ENCODE results near the gene S100A2. TPM values are rescaled to one million over a fixed set of nuclear protein-coding genes. Genes with fewer than 3 reads are reported as not detected.
A peak's percentile ranks its signal among the peaks of the same experiment; 100 is the strongest.
"Not testable (repeated sequence)": the region's sequence is repeated elsewhere in the genome, so short reads cannot be mapped to it uniquely, and the experiment has no call there.

The S100A2 gene
- total RNA-seq, 1 donor from 2014 or later, result 0.51 TPM

DNA sequence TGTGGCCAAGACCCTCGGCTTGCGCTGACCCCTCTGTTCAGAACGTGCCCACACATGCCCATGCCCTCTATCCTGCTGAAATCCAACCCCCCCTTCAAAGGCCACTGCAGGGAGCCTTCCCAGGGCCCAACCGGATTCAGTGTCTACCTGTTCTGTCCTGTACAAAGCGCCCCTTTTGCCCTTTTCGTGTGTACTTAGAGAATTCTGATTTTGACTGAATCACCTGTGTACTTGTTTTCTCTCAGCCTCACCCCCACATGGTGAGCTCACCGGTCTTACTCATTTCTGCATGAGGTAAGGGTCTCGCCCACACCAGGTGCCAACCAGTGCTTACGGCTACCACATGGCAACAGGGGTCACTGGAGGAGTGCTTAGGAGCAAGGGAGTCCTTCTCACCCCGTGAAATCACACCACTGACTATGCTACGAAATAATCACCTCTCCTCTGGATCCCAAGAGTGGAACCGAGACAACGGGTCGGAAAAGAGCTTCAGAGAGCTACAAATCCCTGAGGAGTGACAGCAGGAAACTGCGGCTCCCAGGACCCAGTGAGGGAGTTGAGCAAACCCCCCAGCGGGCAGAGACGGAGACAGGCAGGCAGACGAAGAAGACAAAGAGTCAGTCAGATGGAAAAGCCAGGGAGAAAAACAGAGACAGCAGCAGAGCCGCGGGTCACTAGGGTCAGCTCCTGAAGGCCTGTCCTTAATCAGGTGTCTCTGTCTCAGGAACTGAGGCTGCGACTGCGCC is 2.1 kb upstream of the S100A2 start:
- H3K36me3 Mint-ChIP-seq, result no peaks in the 10 kb centered on the region
- TF ChIP-seq, protein P1, sequence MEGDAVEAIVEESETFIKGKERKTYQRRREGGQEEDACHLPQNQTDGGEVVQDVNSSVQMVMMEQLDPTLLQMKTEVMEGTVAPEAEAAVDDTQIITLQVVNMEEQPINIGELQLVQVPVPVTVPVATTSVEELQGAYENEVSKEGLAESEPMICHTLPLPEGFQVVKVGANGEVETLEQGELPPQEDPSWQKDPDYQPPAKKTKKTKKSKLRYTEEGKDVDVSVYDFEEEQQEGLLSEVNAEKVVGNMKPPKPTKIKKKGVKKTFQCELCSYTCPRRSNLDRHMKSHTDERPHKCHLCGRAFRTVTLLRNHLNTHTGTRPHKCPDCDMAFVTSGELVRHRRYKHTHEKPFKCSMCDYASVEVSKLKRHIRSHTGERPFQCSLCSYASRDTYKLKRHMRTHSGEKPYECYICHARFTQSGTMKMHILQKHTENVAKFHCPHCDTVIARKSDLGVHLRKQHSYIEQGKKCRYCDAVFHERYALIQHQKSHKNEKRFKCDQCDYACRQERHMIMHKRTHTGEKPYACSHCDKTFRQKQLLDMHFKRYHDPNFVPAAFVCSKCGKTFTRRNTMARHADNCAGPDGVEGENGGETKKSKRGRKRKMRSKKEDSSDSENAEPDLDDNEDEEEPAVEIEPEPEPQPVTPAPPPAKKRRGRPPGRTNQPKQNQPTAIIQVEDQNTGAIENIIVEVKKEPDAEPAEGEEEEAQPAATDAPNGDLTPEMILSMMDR (IDR thresholded peaks at IDR 0.05; ENCODE audit: unreplicated experiment), result no peak
- H3K27me3 Mint-ChIP-seq (ENCODE audit: low read depth), result no peaks in the 10 kb centered on the region
- peak overlapping the region; percentile 37 for H3K4me3 Mint-ChIP-seq
- no peak for DNase-seq (ENCODE audit: low spot score in 2 of 2, unreplicated experiment in 2 of 2)
- peak overlapping the region; percentile 96 for H3K27ac Mint-ChIP-seq
- H3K4me1 Mint-ChIP-seq, result peaks cover 54% of the 10 kb centered on the region
- no peaks in the 10 kb centered on the region for H3K9me3 Mint-ChIP-seq

DNA sequence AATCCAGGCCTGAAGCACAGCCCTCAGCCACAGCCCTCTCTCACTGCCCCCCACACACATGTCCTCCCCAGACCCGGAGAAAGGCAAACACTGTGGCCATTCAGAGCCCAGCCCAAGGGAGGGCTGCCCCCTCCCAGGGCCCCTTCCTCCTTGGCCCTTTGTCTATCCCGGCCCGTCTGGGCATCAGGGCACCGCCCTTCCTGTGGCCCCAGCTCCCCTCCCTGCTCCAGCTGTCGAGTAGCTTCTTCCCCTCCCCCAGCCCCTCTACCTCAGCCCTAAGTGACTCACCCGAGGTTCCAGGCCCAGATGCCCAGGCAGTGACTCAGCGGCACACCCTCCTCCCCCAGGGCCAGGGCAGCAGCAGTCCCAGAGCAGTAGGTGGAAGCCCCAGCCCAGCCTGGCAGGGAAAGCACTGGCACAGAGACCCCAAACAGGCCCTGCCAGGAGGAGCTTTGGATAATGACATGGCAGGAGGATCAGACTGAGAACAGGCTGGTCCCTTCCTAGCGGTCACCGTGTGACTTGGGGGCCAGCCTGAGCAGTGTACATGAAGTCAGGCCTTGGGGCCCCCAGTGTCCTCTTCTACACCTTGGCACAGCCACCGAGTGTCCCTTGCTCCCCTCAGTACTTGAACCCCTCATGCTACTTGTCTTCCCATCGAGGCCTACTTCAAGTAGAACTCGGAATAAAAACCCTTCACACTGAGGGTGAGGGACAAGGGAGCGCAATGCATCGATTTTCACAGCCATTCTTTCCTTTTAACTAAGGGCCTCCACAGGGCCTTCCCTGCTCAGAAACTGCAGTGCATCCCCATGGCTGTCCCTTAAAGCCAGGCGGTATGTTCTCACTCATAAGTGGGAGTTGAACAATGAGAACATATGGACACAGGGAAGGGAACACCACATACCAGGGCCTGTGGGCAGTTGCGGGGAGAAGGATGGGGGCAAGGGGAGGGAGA is 1.0 kb upstream of the S100A2 start:
- TF ChIP-seq, protein P1 (IDR thresholded peaks at IDR 0.05; ENCODE audit: unreplicated experiment), result no peak
- H3K4me3 Mint-ChIP-seq, result no peak overlapping the region
- H3K27ac Mint-ChIP-seq, result peak overlapping the region; percentile 97
- no peaks in the 10 kb centered on the region for H3K9me3 Mint-ChIP-seq
- H3K36me3 Mint-ChIP-seq, result no peaks in the 10 kb centered on the region
- peak; percentile 43 to 66 for DNase-seq (ENCODE audit: low spot score in 2 of 2, unreplicated experiment in 2 of 2)
- peaks cover 53% of the 10 kb centered on the region for H3K4me1 Mint-ChIP-seq
- H3K27me3 Mint-ChIP-seq (ENCODE audit: low read depth), result no peaks in the 10 kb centered on the region

DNA sequence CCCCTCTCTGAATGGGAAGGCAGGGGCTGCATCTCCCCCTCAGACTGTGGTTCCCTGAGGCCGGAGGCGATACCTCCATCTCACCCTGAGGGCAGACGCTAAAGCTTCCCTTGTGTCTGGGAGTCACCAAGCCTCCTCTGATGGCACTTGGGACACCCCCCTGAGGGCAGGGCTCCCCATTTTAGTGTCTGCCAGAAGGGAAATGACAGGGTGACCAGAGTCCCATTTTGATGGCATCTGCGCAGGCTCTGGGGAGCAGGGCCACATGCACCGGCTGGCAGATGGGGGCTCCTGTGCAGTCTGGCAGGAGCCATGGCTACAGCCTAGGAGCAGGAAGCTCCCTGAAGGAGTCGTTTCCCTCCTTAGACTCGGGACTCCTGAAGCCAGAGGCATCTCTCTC is 1.7 kb downstream of the S100A2 start:
- TF ChIP-seq, protein P1 (IDR thresholded peaks at IDR 0.05; ENCODE audit: unreplicated experiment), result no peak
- no peak overlapping the region for H3K27ac Mint-ChIP-seq
- H3K9me3 Mint-ChIP-seq, result no peaks in the 10 kb centered on the region
- peaks cover 45% of the 10 kb centered on the region for H3K4me1 Mint-ChIP-seq
- H3K36me3 Mint-ChIP-seq, result no peaks in the 10 kb centered on the region
- no peak for DNase-seq (ENCODE audit: low spot score in 2 of 2, unreplicated experiment in 2 of 2)
- H3K27me3 Mint-ChIP-seq (ENCODE audit: low read depth), result no peaks in the 10 kb centered on the region
- no peak overlapping the region for H3K4me3 Mint-ChIP-seq

DNA sequence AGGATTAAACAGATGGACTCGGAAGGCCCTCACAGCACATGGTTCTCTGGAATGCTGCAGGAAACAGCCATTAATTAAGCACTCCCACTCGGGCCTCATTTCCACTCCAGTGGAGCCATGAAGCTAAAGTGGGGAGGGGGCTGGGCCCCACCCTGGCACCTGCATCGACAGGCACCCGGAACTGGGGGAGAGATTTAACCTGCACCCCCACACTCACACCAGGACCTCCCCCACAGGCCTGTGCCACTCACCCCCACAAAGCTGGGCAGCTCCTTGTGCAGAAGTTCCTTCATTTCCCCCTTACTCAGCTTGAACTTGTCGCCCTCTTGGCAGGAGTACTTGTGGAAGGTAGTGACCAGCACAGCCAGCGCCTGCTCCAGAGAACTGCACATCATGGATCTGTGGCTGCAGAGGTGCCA is 2.2 kb downstream of the S100A2 start:
- DNase-seq (ENCODE audit: low spot score in 2 of 2, unreplicated experiment in 2 of 2), result no peak
- Mint-ChIP-seq H3K4me1 (peaks cover 40% of the 10 kb centered on the region), H3K27me3 (ENCODE audit: low read depth) (no peaks in the 10 kb centered on the region), H3K4me3 (no peak overlapping the region), H3K9me3 (no peaks in the 10 kb centered on the region), H3K27ac (no peak overlapping the region), H3K36me3 (no peaks in the 10 kb centered on the region)
- TF ChIP-seq, protein P1 (IDR thresholded peaks at IDR 0.05; ENCODE audit: unreplicated experiment), result no peak

DNA sequence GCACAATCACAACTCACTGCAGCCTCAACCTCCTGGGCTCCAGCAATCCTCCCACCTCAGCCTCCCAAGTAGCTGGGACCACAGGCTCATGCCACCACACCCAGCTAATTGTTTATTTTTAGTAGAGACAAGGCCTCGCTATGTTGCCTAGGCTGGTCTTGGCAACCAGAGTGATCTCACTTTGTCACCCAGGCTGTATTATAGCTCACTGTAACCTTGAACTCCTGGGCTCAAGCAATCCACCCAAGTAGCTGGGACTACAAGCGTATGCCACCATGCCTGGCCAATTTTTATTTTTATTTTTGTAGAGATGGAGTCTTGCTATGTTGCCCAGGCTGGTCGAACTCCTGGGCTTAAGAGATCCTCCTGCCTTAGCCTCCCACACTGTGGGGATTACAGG is 3.6 kb downstream of the S100A2 start:
- peaks cover 29% of the 10 kb centered on the region for H3K4me1 Mint-ChIP-seq
- not testable (repeated sequence) for H3K36me3 Mint-ChIP-seq; H3K27ac Mint-ChIP-seq; H3K4me3 Mint-ChIP-seq; H3K27me3 Mint-ChIP-seq (ENCODE audit: low read depth); H3K9me3 Mint-ChIP-seq; DNase-seq (ENCODE audit: low spot score in 2 of 2, unreplicated experiment in 2 of 2)
